Activated naive CD8-positive, alpha-beta T cell treated with anti-CD3 and anti-CD28 coated beads, Interleukin-2, amount 10 ng/mL, durations not matched to agents 7 days and 5 days (primary cell): Measurements from ENCODE around the gene FMN1. TPM values are rescaled to one million over a fixed set of nuclear protein-coding genes. Genes with fewer than 3 reads are reported as not detected.

ENCODE experiments used
- ATAC-seq: fragments of 150-1000 bp; cut with Tn5 transposase; one replicate; pipeline ENCODE4 v1.10.0; 2021; ENCODE audit warnings: low read depth, moderate library complexity
- POLR2A ChIA-PET: fragments of 350-600 bp; sonication (Branson Sonifier 250); formaldehyde crosslinking; loops from one replicate; lab custom pipeline; 2021; ENCODE audit warnings: antibody characterized with exemption; lab: Charles Lee
- DNase-seq: peaks from one replicate; pipeline ENCODE4 v3.0.0; 2021
- H3K27ac Mint-ChIP-seq: one replicate; pipeline ENCODE4 v1.8.0; 2022; ENCODE audit warnings: mild to moderate bottlenecking, mixed read lengths
- H3K27me3 Mint-ChIP-seq: one replicate; pipeline ENCODE4 v1.8.0; 2022; ENCODE audit warnings: mild to moderate bottlenecking, moderate library complexity, mixed read lengths
- H3K36me3 Mint-ChIP-seq: one replicate; pipeline ENCODE4 v1.8.0; 2021; ENCODE audit warnings: mild to moderate bottlenecking, mixed read lengths
- H3K4me1 Mint-ChIP-seq: one replicate; pipeline ENCODE4 v1.8.0; 2021; ENCODE audit warnings: mixed read lengths
- H3K4me3 Mint-ChIP-seq: one replicate; pipeline ENCODE4 v1.8.0; 2022; ENCODE audit warnings: mild to moderate bottlenecking, moderate library complexity, mixed read lengths
- H3K9me3 Mint-ChIP-seq: one replicate; pipeline ENCODE4 v1.8.0; 2021; ENCODE audit warnings: mixed read lengths
- total RNA-seq, 2 experiments: library from RNA; stranded (reverse); gene quantifications; one replicate each; pipeline ENCODE4 v1.2.3, GENCODE V29; 2021

Gene FMN1
- total RNA-seq, 2 experiments from 2014 or later, result 0.08 to 0.45 TPM

DNA sequence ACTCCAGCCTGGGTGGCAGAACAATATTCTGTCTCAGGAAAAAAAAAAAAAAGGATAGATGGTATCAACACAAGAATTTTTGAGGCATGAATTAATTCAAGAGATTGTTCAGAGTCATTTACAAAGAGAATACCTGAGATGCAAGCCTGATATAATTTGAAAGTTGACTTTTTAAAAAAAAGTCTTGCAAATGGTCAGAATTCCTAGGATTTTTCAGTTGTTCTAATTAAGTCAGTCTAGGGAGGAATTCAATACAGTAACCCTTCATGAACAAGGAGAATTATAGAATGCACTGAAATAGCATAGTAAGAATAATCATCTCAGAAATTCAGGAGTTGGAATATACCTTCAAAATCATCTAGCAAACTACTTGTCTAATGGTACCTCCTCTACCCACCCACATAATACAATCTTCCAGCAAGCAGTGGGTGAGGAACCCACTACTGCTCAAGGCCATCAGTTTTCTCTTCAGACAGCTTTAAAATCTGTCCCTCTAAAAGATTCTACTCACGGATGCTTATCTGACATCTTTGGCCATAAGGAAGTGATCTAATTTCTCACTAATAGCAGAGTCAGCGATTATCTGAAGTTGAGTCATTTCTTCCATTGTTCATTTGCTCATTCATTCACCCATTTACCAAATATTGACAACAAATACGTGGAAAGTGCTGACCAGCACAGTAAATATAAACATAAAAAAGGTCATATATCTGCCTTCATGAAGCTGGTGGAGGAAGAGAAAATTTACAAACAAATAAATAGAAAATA is 317.1 kb downstream of the FMN1 start:
- H3K27me3 Mint-ChIP-seq, result peaks cover 8% of the 10 kb centered on the region
- POLR2A ChIA-PET, result no interaction called here
- DNase-seq (no peak), ATAC-seq (no peak)
- no peaks in the 10 kb centered on the region for H3K36me3 Mint-ChIP-seq
- H3K27ac Mint-ChIP-seq, result no peak overlapping the region
- no peaks in the 10 kb centered on the region for H3K4me1 Mint-ChIP-seq
- no peaks in the 10 kb centered on the region for H3K9me3 Mint-ChIP-seq
- no peak overlapping the region for H3K4me3 Mint-ChIP-seq

GRCh38 chr15:32873284-32874114 is 321.0 kb downstream of the FMN1 start:
- H3K4me3 Mint-ChIP-seq, result no peak overlapping the region
- no peaks in the 10 kb centered on the region for H3K36me3 Mint-ChIP-seq
- H3K9me3 Mint-ChIP-seq, result no peaks in the 10 kb centered on the region
- POLR2A ChIA-PET, result no interaction called here
- no peak overlapping the region for H3K27ac Mint-ChIP-seq
- H3K4me1 Mint-ChIP-seq, result no peaks in the 10 kb centered on the region
- peaks cover 9% of the 10 kb centered on the region for H3K27me3 Mint-ChIP-seq
- ATAC-seq (no peak), DNase-seq (no peak)

DNA sequence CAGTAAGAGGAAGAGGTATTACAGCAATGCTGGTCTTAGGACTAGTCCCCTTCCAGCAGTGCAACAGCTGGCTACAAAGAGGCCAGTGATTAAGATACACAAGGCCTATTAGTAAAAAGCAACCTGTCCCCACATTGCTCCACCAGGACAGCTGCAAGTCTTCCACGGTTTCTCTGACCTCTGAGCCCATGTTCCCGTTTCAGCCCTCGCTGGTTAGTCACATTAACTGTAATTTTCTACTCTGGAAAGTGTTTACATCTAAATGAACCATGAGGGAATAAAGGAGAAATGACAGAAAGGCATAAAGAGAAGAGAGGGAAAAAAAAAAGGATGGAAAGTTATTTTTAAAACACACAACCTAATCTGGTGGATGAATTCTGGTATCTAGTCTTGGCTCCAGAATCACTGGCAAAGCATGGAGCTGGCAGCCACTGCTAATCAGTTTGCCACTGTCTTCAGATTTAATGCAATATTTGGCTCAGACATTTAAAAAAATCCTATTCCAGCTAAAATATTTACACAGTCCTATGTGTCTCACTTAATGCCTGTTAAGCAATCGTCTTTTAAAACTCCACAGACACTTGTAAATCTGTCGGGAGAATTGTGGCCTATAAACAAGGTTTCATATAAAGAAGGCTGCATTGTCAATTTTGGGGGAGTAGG is 321.8 kb downstream of the FMN1 start:
- Mint-ChIP-seq H3K36me3 (no peaks in the 10 kb centered on the region), H3K4me1 (no peaks in the 10 kb centered on the region), H3K27ac (no peak overlapping the region), H3K27me3 (peaks cover 8% of the 10 kb centered on the region), H3K4me3 (no peak overlapping the region), H3K9me3 (no peaks in the 10 kb centered on the region)
- no peak for ATAC-seq
- DNase-seq, result no peak
- POLR2A ChIA-PET, result no interaction called here

DNA sequence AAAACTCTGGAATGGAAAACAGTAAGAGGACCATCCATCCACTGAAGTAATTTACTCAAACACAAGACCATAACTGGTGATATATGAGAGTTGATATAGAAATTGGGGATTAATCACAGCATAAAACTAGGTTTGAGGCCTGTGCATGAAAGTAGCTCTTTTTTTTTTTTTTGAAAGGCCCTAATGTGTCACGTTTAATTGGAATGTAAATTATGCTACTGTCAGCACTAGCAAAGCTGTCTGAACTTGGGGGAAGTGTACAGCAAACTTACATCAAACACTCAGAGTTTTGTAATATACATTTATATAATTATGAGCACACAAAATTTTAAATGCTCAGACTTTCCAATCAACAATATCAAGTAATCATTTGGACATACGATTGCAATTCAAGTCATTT is 322.6 kb downstream of the FMN1 start:
- Mint-ChIP-seq H3K36me3 (no peaks in the 10 kb centered on the region), H3K9me3 (no peaks in the 10 kb centered on the region), H3K27ac (no peak overlapping the region), H3K4me1 (no peaks in the 10 kb centered on the region), H3K4me3 (no peak overlapping the region), H3K27me3 (peaks cover 8% of the 10 kb centered on the region)
- no peak for DNase-seq
- no peak for ATAC-seq
- POLR2A ChIA-PET, result no interaction called here

GRCh38 chr15:32870240-32871033 is 324.1 kb downstream of the FMN1 start:
- Mint-ChIP-seq H3K27ac (no peak overlapping the region), H3K4me1 (no peaks in the 10 kb centered on the region), H3K36me3 (no peaks in the 10 kb centered on the region), H3K4me3 (no peak overlapping the region), H3K9me3 (no peaks in the 10 kb centered on the region), H3K27me3 (peaks cover 8% of the 10 kb centered on the region)
- POLR2A ChIA-PET, result no interaction called here
- ATAC-seq (no peak), DNase-seq (no peak)

DNA sequence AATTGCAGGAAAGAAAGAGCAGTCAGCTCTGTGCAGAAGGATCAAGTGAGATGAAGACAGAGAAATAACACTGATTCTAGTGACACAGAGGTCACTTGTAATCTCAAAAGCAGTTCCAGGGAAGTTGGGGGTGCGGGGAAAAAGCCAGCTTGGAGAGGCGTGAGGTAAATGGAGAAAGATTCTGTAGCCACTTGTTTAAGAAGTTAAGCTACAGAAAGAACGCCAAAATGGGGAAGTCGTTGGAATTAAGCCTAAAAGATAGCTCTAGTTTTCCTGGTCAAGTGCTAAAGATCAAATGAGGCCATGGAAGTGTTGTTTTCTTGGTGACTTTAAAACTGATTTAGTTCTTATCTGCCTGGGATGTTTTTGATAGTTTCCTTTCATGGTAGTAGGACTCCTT is 324.7 kb downstream of the FMN1 start:
- ATAC-seq (no peak), DNase-seq (no peak)
- Mint-ChIP-seq H3K27ac (no peak overlapping the region), H3K9me3 (no peaks in the 10 kb centered on the region), H3K4me1 (no peaks in the 10 kb centered on the region), H3K27me3 (peaks cover 5% of the 10 kb centered on the region), H3K4me3 (no peak overlapping the region), H3K36me3 (no peaks in the 10 kb centered on the region)
- POLR2A ChIA-PET, result no interaction called here

DNA sequence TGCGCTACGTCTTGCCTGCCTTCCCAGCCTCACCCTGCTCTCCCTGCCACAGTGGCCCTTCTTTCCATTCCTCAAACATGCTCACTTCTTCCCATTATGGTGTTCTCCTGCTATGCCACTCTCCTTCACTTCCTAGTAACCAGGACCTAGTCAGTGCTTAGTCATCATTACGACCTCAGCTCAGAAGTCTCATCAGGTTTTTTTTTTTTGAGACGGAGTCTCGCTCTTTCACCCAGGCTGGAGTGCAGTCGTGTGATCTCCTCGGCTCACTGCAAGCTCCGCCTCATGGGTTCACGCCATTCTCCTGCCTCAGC is 327.2 kb downstream of the FMN1 start:
- Mint-ChIP-seq H3K4me3 (no peak overlapping the region), H3K27me3 (peaks cover 5% of the 10 kb centered on the region), H3K4me1 (peaks cover 5% of the 10 kb centered on the region), H3K9me3 (no peaks in the 10 kb centered on the region), H3K27ac (no peak overlapping the region), H3K36me3 (no peaks in the 10 kb centered on the region)
- no peak for ATAC-seq
- DNase-seq, result no peak
- POLR2A ChIA-PET, result no interaction called here

DNA sequence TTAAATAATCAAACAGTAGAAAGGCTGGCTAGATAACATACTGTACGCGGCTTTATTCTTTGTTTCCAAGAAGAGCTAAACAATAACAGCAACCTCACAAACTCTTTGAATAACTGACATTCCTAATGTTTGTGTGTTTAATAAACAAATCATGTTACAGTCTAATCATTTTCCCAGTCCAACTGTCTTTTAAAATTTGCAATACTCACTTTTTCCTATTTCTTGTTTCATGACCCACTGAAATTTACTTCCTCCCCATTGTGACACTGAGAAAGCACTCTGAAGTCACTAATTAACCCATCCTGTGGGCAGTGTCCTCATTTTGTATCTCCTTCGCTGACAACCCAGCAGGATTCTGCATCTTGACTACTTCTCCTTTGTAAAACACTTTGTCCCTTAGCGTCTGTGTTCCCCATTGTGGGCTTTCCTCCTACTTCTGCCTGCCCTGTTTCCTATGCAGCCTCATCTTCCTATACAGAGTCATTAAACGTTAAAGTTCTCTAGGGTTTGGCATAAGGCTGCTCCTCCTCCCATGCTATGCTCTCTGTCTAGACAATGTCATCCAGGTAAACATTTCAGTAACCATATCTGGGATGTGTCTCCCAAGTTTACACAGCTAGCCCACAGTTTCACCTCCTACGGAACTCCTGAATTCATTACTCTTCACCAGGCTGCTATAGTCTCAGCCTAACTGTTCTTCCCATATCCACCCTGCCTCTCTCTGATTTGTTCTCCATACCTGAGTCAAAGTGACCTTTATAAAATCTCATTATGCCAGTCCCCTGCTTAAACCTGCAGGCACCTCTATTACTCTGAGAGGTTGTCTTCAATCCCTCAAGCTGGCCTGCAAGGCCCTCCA is 327.8 kb downstream of the FMN1 start:
- DNase-seq, result no peak
- Mint-ChIP-seq H3K4me3 (no peak overlapping the region), H3K27ac (no peak overlapping the region), H3K9me3 (no peaks in the 10 kb centered on the region), H3K4me1 (peaks cover 7% of the 10 kb centered on the region), H3K27me3 (peaks cover 5% of the 10 kb centered on the region), H3K36me3 (no peaks in the 10 kb centered on the region)
- no peak for ATAC-seq
- POLR2A ChIA-PET, result no interaction called here

GRCh38 chr15:32864841-32865240 is 329.7 kb downstream of the FMN1 start:
- no peak overlapping the region for H3K4me3 Mint-ChIP-seq
- H3K36me3 Mint-ChIP-seq, result no peaks in the 10 kb centered on the region
- no peaks in the 10 kb centered on the region for H3K9me3 Mint-ChIP-seq
- peaks cover 7% of the 10 kb centered on the region for H3K4me1 Mint-ChIP-seq
- ATAC-seq (no peak), DNase-seq (no peak)
- POLR2A ChIA-PET, result no interaction called here
- peaks cover 5% of the 10 kb centered on the region for H3K27me3 Mint-ChIP-seq
- no peak overlapping the region for H3K27ac Mint-ChIP-seq

DNA sequence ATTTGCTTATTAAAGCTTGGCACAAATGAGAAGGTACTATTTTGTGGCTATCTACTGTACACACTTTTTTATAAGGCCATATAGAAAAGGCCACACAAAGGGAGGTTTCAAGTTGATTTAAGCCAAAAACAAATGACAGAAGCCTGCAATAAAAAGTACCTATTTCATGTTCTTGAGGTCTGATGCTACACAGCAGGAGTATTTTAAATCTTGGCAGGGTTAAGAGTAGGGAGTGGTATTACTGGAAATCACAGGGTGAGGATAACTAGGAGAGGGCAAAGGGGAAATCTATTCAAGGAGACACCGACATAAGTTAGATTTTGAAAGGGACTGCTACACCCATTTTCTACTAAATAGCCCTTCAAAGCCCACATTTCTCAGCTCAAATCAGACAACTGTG is 330.5 kb downstream of the FMN1 start:
- Mint-ChIP-seq H3K4me3 (no peak overlapping the region), H3K27ac (no peak overlapping the region), H3K9me3 (no peaks in the 10 kb centered on the region)

DNA sequence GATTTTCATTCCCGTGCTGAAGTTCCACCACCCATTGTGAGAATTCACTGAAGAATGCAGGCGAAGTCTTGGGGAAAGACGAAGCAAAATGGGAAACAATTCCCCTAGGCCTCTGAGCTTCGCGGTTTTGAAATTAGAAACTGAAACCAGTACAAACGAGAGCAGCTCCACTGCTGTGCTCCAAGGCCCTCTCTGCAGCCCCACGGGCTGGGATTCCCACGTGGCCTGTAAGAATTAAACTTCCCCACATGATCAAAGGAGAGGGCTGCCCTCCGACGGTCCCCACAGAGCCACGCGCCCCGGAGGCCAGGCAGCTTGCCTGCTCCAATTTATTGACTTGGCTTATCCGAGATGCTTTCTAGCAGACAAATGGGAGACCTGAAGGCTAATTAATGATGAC is 332.8 kb downstream of the FMN1 start:
- no peak for ATAC-seq
- no peak overlapping the region for H3K4me3 Mint-ChIP-seq
- POLR2A ChIA-PET, result no interaction called here

More for the DNA sequence above, 330.5 kb downstream of the FMN1 start:
- Mint-ChIP-seq H3K36me3 (no peaks in the 10 kb centered on the region), H3K4me1 (peaks cover 7% of the 10 kb centered on the region), H3K27me3 (peaks cover 3% of the 10 kb centered on the region)
- ATAC-seq (no peak), DNase-seq (no peak)
- POLR2A ChIA-PET, result no interaction called here

DNA sequence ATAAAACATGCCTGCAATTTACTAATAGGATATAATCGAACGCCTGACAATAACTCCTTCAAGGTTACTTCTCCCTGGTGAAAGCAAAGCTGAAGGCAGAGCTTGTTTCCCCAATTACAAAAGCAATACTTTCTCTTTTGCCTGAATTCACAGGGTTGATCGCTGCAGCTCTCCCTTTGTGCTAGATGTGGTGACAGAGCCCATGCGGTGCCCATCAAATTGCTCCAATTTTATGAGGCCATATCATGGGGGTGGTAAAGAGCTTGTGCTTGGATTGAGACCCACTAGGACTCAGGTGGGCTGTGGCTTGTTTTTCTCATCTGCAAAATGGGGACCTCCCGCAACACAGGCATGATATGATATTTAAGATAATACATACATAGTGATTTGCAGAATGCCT is 333.3 kb downstream of the FMN1 start:
- Mint-ChIP-seq H3K4me1 (peaks cover 7% of the 10 kb centered on the region), H3K27ac (no peak overlapping the region), H3K4me3 (no peak overlapping the region), H3K9me3 (no peaks in the 10 kb centered on the region), H3K27me3 (no peaks in the 10 kb centered on the region), H3K36me3 (no peaks in the 10 kb centered on the region)
- POLR2A ChIA-PET, result no interaction called here
- DNase-seq (no peak), ATAC-seq (no peak)

More for the DNA sequence above, 332.8 kb downstream of the FMN1 start:
- Mint-ChIP-seq H3K4me1 (peaks cover 7% of the 10 kb centered on the region), H3K9me3 (no peaks in the 10 kb centered on the region), H3K36me3 (no peaks in the 10 kb centered on the region), H3K27me3 (no peaks in the 10 kb centered on the region), H3K27ac (no peak overlapping the region)
- no peak for DNase-seq
